Left lung (tissue), 10 donors: Measurements from ENCODE around the gene SMCHD1. TPM values are rescaled to one million over a fixed set of nuclear protein-coding genes. Genes with fewer than 3 reads are reported as not detected.

ENCODE experiments used
- ATAC-seq: fragments of 200-7000 bp; cut with Tn5 transposase; one replicate; pipeline ENCODE4 v1.9.1; 2020; ENCODE audit warnings: moderate library complexity
- DNase-seq, 4 donors: peaks; one replicate each; pipeline ENCODE4 v3.0.0-alpha.2; 2013 to 2020
- H3K27ac ChIP-seq, 2 donors: fragments of 200-600 bp; sonication (generic) in 1 of 2; one replicate each; pipeline versions ENCODE4 v1.5.0 to v1.8.0; 2020 to 2021
- H3K27me3 ChIP-seq, 2 donors: fragments of 200-600 bp; sonication (generic) in 1 of 2; one replicate each; pipeline versions ENCODE4 v1.5.0 to v1.8.0; 2020 to 2021
- H3K36me3 ChIP-seq, 2 donors: fragments of 200-600 bp; sonication (generic) in 1 of 2; one replicate each; pipeline versions ENCODE4 v1.5.0 to v1.8.0; 2020 to 2021
- H3K4me1 ChIP-seq, 2 donors: fragments of 200-600 bp; one replicate each; pipeline ENCODE4 v1.8.0; 2021
- H3K4me3 ChIP-seq, 2 donors: fragments of 200-600 bp; sonication (generic) in 1 of 2; one replicate each; pipeline versions ENCODE4 v1.5.0 to v1.8.0; 2020 to 2021; ENCODE audit warnings: mild to moderate bottlenecking in 1 of 2
- H3K9me3 ChIP-seq, 2 donors: fragments of 200-600 bp; sonication (generic) in 1 of 2; one replicate each; pipeline versions ENCODE4 v1.5.0 to v1.8.0; 2020 to 2021
- intact Hi-C, 2 donors: fragments of 100-400 bp; cut with DNase I; formaldehyde crosslinking; loops; one replicate each; pipeline versions ENCODE4 v1.11.2 to v1.14.2; 2022
- polyA plus RNA-seq, 6 donors: library from polyadenylated mRNA; unstranded; fragments of 120-200 nt; gene quantifications; one replicate each; pipeline ENCODE4 v1.2.1, GENCODE V29; 2013; ENCODE audit not compliant: insufficient read length in 6 of 6
- total RNA-seq, 2 donors: library from RNA; stranded (reverse); fragmentation: NEBNext Ultra II Directional; extraction: Animal tissue kit (Norgen Biotek cat#: 25700); gene quantifications; one replicate each; pipeline ENCODE4 v1.2.1, GENCODE V29; 2021
- TF ChIP-seq, protein P1 (sequence below), 2 donors: fragments of 200-600 bp; sonication (generic) in 1 of 2; IDR thresholded peaks; one replicate each; pipeline versions ENCODE4 v1.5.0 to v1.8.0; 2021; ENCODE audit warnings: antibody characterized with exemption in 2 of 2
- donor health status: DM: no; HTN: yes; CAD: no.
- donor health status: DM: no; HTN: no; CAD: no.

The SMCHD1 gene
- total and polyA plus RNA-seq, 8 donors, result 42.3 to 83.1 (median 72.2) TPM

DNA sequence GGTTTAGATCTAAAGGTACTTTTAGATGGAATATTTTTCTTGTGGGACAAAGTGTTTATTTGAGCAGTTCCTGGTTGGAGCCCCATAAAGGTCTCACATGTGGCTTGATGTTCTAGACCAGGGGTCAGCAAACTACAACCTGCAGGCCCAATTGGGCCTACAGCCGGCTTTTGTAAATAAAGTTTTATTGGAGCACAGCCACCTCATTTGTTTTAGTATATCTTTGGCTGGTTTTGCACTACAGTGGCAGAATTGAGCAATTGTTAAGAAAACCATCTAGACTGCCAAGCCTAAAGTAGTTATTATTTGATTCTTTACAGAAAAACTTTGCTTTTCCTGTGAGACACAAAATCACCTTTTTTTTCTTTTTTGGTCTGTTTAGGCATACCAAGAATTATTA is 42.5 kb upstream of the SMCHD1 start:
- intact Hi-C loops, result no loop called here
- peaks cover 0 to 6% of the 10 kb centered on the region in 2 donors for H3K4me1 ChIP-seq
- no peaks in the 10 kb centered on the region for H3K9me3 ChIP-seq
- H3K36me3 ChIP-seq, result peaks cover 0 to 4% of the 10 kb centered on the region in 2 donors
- ATAC-seq, result no peak
- TF ChIP-seq, protein P1, sequence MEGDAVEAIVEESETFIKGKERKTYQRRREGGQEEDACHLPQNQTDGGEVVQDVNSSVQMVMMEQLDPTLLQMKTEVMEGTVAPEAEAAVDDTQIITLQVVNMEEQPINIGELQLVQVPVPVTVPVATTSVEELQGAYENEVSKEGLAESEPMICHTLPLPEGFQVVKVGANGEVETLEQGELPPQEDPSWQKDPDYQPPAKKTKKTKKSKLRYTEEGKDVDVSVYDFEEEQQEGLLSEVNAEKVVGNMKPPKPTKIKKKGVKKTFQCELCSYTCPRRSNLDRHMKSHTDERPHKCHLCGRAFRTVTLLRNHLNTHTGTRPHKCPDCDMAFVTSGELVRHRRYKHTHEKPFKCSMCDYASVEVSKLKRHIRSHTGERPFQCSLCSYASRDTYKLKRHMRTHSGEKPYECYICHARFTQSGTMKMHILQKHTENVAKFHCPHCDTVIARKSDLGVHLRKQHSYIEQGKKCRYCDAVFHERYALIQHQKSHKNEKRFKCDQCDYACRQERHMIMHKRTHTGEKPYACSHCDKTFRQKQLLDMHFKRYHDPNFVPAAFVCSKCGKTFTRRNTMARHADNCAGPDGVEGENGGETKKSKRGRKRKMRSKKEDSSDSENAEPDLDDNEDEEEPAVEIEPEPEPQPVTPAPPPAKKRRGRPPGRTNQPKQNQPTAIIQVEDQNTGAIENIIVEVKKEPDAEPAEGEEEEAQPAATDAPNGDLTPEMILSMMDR (IDR thresholded peaks at IDR 0.05), result no peak
- H3K4me3 ChIP-seq, result no peak overlapping the region
- no peak overlapping the region for H3K27ac ChIP-seq
- DNase-seq, result no peak
- H3K27me3 ChIP-seq, result no peaks in the 10 kb centered on the region

DNA sequence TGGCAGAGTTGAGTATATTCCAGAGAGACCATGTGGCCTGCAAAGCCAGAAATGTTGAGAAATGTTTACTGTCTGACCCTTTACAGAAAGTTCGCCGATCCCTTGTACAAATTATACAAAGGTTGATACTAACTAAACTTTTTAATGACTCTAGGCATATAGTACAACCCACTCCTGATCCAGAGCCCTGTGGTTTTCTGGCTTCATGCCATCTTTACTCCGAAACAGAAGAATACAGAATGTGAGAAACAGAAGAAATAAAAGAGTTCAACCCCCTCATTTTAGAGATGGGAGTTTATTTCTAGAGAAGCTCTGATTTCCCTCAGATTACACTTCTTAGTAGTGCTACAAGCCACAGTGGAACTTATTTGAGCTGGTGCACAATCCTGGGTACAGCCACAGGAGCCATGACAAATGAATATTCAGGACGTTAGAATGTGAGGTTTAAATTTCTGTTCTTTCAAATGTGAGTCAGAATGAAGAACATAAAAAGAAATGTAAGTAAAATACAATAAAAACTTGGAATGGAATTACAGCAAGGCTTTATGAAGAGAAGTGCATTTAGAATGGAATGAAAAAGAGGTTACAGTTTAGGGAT is 38.0 kb upstream of the SMCHD1 start:
- Histone ChIP-seq H3K36me3 (peaks cover 0 to 4% of the 10 kb centered on the region in 2 donors), H3K9me3 (no peaks in the 10 kb centered on the region), H3K4me1 (no peaks in the 10 kb centered on the region), H3K27me3 (no peaks in the 10 kb centered on the region), H3K27ac (no peak overlapping the region), H3K4me3 (no peak overlapping the region)
- intact Hi-C loops, result no loop called here
- DNase-seq (no peak), ATAC-seq (no peak)
- TF ChIP-seq, protein P1 (IDR thresholded peaks at IDR 0.05), result no peak

DNA sequence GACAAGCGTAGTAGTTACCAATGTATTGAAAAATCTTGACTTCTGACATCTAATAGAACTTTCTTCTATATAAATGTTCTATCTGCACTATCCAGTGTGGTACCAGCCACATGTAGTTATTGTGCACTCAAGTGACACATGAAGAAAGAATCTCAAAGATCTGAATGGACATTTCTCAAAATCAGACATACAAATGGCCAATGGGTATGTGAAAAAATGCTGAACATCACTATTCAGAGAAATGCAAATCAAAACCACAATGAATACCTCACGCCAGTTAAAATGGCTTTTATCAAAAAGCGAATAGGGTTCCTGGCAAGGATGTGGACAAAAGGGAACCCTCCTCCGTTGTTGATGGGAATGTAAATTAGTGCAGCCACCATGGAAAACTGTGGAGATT is 37.5 kb upstream of the SMCHD1 start:
- ATAC-seq, result no peak
- H3K4me1 ChIP-seq, result no peaks in the 10 kb centered on the region
- no peak overlapping the region for H3K27ac ChIP-seq
- intact Hi-C loops, result no loop called here
- no peaks in the 10 kb centered on the region for H3K27me3 ChIP-seq
- peaks cover 0 to 4% of the 10 kb centered on the region in 2 donors for H3K36me3 ChIP-seq
- TF ChIP-seq, protein P1 (IDR thresholded peaks at IDR 0.05), result no peak
- no peak for DNase-seq
- no peak overlapping the region for H3K4me3 ChIP-seq
- no peaks in the 10 kb centered on the region for H3K9me3 ChIP-seq

DNA sequence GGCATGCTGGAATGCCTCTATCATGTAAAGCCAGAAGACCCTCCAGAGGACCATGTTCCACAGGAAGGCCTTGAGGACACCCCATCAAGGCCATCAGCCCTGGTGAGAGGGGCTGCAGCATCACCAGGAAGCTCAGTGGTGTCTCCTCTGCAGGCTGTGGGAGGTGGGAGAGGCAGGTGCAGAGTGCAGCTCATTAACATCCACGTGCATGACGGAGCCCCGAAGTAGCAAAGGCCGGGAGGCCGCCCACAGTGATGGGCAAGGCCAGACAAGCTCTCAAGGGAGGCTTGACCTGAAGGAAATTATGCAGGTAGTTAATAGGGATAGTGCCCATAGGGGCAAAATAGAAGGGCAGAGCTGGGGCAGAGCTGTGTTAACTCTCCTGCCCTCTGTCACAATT is 30.3 kb upstream of the SMCHD1 start:
- no peak for ATAC-seq
- Histone ChIP-seq H3K4me3 (no peak overlapping the region), H3K27me3 (no peaks in the 10 kb centered on the region), H3K36me3 (no peaks in the 10 kb centered on the region), H3K4me1 (peaks cover 0 to 5% of the 10 kb centered on the region in 2 donors), H3K9me3 (no peaks in the 10 kb centered on the region), H3K27ac (no peak overlapping the region)
- DNase-seq, result no peak
- TF ChIP-seq, protein P1 (IDR thresholded peaks at IDR 0.05), result no peak
- intact Hi-C loops, result no loop called here

DNA sequence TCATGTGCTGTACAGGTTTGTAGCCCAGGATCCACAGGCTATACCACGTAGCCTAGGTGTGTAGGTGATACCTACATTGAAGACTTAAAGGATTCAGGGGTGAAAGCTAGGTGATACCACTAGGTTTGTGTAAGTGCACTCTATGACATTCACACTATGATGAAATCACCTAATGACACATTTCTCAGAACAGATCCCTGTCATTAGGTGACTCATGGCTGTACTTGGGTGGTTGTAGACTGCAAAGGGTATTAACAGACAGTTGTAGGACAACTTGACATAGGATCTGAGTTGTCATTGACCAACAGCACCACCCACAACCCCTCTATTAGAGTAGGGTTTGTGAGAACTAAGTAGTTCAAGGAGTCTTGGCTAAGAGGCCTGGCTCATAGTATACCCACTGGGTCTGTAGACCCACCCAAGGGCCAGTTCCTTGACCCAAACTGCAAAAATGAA is 27.7 kb upstream of the SMCHD1 start:
- Histone ChIP-seq H3K4me1 (peaks cover 0 to 5% of the 10 kb centered on the region in 2 donors), H3K4me3 (no peak overlapping the region), H3K27me3 (no peaks in the 10 kb centered on the region), H3K27ac (peak overlapping the region in 1 of 2 donors; percentile 46), H3K9me3 (no peaks in the 10 kb centered on the region), H3K36me3 (no peaks in the 10 kb centered on the region)
- DNase-seq (no peak), ATAC-seq (peak; percentile 49)
- TF ChIP-seq, protein P1 (IDR thresholded peaks at IDR 0.05), result no peak
- intact Hi-C loops, result no loop called here
